ENCODE data around the gene CDK5R2.

The CDK5R2 gene

GRCh38 chr2:218990612-218991011, 31.1 kb downstream of the CDK5R2 start:
- DNase-seq = peak; percentile 28

- DNase-seq = peak; percentile 58
Observed at GRCh38 chr2:218991674-218992168, 32.3 kb downstream of the CDK5R2 start.

GRCh38 chr2:218992196-218992595, 32.7 kb downstream of the CDK5R2 start:
- no peak for DNase-seq

GRCh38 chr2:218992703-218993344, 33.4 kb downstream of the CDK5R2 start:
- no peak for DNase-seq

- no peak for DNase-seq
Observed at GRCh38 chr2:218993345-218994315, 34.2 kb downstream of the CDK5R2 start, which contains the start of gene CRYBA2. TSS of gene CRYBA2 (minus strand) at chr2:218993422. CDS start at chr2:218993176, 246 bp downstream.

GRCh38 chr2:218995561-218995960, 36.1 kb downstream of the CDK5R2 start:
- no peak for DNase-seq

- DNase-seq = peak; percentile 100
Observed at GRCh38 chr2:218995972-218996711, 36.7 kb downstream of the CDK5R2 start.

GRCh38 chr2:218996937-218997336, 37.5 kb downstream of the CDK5R2 start:
- DNase-seq = peak; percentile 47

GRCh38 chr2:218997731-218998130, 38.3 kb downstream of the CDK5R2 start:
- no peak for DNase-seq

- DNase-seq = peak; percentile 28
Observed at GRCh38 chr2:218998414-218999002, 39.0 kb downstream of the CDK5R2 start.

- peak; percentile 32 for DNase-seq
Observed at GRCh38 chr2:218999021-218999880, 39.8 kb downstream of the CDK5R2 start.

GRCh38 chr2:218999881-219000568, 40.6 kb downstream of the CDK5R2 start:
- DNase-seq = peak; percentile 39

GRCh38 chr2:219000569-219000960, 41.1 kb downstream of the CDK5R2 start:
- peak; percentile 32 for DNase-seq

- DNase-seq = peak; percentile 23
Observed at GRCh38 chr2:219001100-219001576, 41.7 kb downstream of the CDK5R2 start.

- peak; percentile 45 for DNase-seq
Observed at GRCh38 chr2:219001577-219002394, 42.3 kb downstream of the CDK5R2 start.

- DNase-seq = peak; percentile 99
Observed at GRCh38 chr2:219002395-219003266, 43.2 kb downstream of the CDK5R2 start.

- DNase-seq = no peak
Observed at GRCh38 chr2:219003267-219003634, 43.8 kb downstream of the CDK5R2 start.

- DNase-seq = no peak
Observed at GRCh38 chr2:219003979-219004378, 44.5 kb downstream of the CDK5R2 start.

GRCh38 chr2:219009294-219009693, 49.8 kb downstream of the CDK5R2 start:
- no peak for DNase-seq

Data from 8988T (cell line).